Right cardiac atrium (tissue), 5 donors: ENCODE data around the gene STX16. TPM values are rescaled to one million over a fixed set of nuclear protein-coding genes. Genes with fewer than 3 reads are reported as not detected.

Experiments used
- ATAC-seq, 2 donors: fragments of 200-7000 bp; cut with Tn5 transposase; one replicate each; pipeline versions ENCODE4 v1.8.0 to v1.9.1; 2020; ENCODE audit warnings: moderate library complexity in 2 of 2, mild to moderate bottlenecking in 1 of 2
- DNase-seq, 3 donors: peaks; one replicate each; pipeline ENCODE4 v3.0.0-alpha.2; 2020
- H3K27ac ChIP-seq: one replicate; pipeline ENCODE4 v1.5.1; 2013; ENCODE audit warnings: mild to moderate bottlenecking, low read length, control low read depth, moderate library complexity
- H3K27me3 ChIP-seq: one replicate; pipeline ENCODE4 v1.6.1; 2013; ENCODE audit not compliant: control insufficient read depth, insufficient read depth
- H3K4me1 ChIP-seq: one replicate; pipeline ENCODE4 v1.6.1; 2013; ENCODE audit warnings: low read length; ENCODE audit not compliant: control insufficient read depth, insufficient read depth
- H3K4me3 ChIP-seq: one replicate; pipeline ENCODE4 v1.5.1; 2013; ENCODE audit warnings: low read length, control low read depth
- H3K9me3 ChIP-seq: one replicate; pipeline ENCODE4 v1.6.1; 2013; ENCODE audit warnings: low read length; ENCODE audit not compliant: control insufficient read depth
- WGBS: extraction: QIAGEN DNeasy Blood & Tissue Kit; methylation state at CpG from one replicate; pipeline ENCODE4 v1.1.7; 2013; 5-methylcytosine and 5-hydroxymethylcytosine counted together
- intact Hi-C, 4 donors: fragments of 100-400 bp; cut with DNase I; formaldehyde crosslinking; loops; one replicate each; pipeline versions ENCODE4 v1.11.0 to v1.14.0; 2022 to 2023
- polyA plus RNA-seq: library from polyadenylated mRNA; stranded (reverse); fragments of 200-250 nt; gene quantifications from one replicate; pipeline ENCODE4 v1.2.3, GENCODE V29; 2013
- total RNA-seq, 4 donors: library from RNA; stranded (reverse); fragmentation: NEBNext Ultra II Directional; extraction: Animal tissue kit (Norgen Biotek cat#: 25700); gene quantifications; one replicate each; pipeline ENCODE4 v1.2.1, GENCODE V29; 2021
- donor health status: healthy with polysubstance abuse.
- donor health status: DM: no; HTN: yes; CAD: no.
- donor health status: DM: no; HTN: no; CAD: no.
- donor health status: DM: no; HTN: yes; CAD: no; lungs with severe emphysema.
- donor health status: DM: yes; HTN: yes; CAD: no.

The STX16 gene
- total and polyA plus RNA-seq, 5 donors: 28.0 to 35.0 (median 33.0) TPM

- 84% methylated on average over 11 of the region's 11 CpGs for whole genome bisulfite sequencing
- ATAC-seq (no peak), DNase-seq (peak in 1 of 3 donors; percentile 32)
- H3K4me3 ChIP-seq: no peak overlapping the region
- H3K27me3 ChIP-seq: no peaks in the 10 kb centered on the region
- no peak overlapping the region for H3K27ac ChIP-seq
- intact Hi-C loops: no loop called here
- H3K9me3 ChIP-seq: no peaks in the 10 kb centered on the region
- no peaks in the 10 kb centered on the region for H3K4me1 ChIP-seq
Observed at GRCh38 chr20:58715391-58715800, 64.3 kb downstream of the STX16 start.

DNA sequence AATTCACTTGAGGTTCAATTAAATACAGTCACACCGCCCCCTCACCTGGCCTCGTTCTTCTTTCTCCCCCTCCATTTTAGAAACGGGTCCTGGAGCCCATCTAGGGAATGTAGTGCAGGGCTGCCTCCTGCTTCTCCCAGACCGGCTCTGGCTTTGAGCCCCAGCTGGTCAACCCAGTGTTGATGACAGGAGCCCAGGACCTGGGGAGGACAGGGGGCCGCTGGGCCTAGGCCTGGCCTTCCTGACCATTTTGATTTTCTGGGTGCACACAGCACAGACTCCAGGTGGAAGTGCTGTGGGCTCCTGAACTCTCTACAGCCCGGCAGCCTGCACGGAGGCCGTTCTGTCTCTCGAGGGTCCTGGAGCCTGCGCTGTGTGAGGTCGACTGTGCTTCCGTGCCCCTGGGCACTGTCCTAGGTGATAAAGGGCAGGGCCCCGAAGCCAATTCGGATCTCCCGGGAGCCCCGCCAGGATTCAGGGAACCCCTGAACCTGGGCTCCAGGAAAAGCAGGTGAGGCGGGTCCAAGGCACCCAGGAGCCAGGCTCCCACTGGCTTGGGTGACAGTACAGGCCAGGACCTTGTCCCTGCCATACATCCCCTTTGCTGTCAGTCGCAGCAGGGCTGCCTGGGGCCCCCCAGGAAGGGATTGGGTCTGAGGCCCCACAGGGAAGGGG is 64.9 kb downstream of the STX16 start:
- no peaks in the 10 kb centered on the region for H3K4me1 ChIP-seq
- ATAC-seq: no peak
- no peak overlapping the region for H3K4me3 ChIP-seq

GRCh38 chr20:58716476-58717277 is 65.6 kb downstream of the STX16 start:
- Histone ChIP-seq H3K9me3 (no peaks in the 10 kb centered on the region), H3K4me3 (no peak overlapping the region), H3K27ac (no peak overlapping the region), H3K4me1 (no peaks in the 10 kb centered on the region), H3K27me3 (no peaks in the 10 kb centered on the region)
- intact Hi-C loops: no loop called here
- WGBS: 71% methylated on average over 23 of the region's 23 CpGs
- DNase-seq: peak in 2 of 3 donors; percentile 16 to 37
- no peak for ATAC-seq

More for the DNA sequence above, 64.9 kb downstream of the STX16 start:
- WGBS: 90% methylated on average over 18 of the region's 18 CpGs
- no peaks in the 10 kb centered on the region for H3K27me3 ChIP-seq
- DNase-seq: peak in 2 of 3 donors; percentile 10 to 44
- no peaks in the 10 kb centered on the region for H3K9me3 ChIP-seq
- H3K27ac ChIP-seq: no peak overlapping the region
- intact Hi-C loops: no loop called here

DNA sequence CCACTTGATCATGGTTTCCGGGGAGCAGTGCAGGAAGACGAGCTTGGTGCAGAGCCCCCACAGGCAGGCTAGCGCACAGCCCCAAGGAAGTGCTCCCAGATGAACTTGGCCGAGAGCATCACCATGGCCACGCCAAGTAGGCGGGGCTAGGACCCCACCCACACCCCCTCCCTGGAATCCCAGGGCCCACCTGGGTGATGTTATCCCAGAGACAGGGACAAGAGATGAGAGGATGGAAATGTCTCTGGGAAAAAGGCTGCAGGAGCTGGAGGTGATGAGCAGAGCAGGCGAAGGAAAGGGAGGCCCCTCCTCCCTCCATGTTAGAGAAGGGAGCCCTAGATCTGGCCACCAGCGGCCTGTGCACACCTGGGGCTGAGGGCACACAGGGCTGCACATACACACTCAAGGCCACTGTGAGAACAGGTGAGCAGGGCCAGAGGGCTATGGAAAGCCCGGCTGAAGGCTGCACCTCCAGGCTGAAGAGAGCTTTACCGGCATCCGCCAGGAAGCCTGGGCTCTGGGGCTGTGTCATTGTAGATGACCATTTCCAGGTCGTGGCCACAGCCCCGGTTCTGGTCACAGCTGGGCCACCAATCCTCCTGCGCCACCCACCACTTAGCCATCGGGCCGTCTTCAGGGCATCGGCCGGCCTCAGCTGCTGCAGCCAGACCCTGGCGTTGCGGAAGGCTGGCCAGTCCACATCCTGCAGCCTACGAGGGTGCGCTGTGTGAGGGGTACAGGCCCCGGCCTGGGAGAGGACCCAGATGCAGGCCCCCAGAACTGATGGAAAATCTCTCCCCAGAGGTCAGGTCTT is 66.4 kb downstream of the STX16 start:
- ATAC-seq (no peak), DNase-seq (peak in 1 of 3 donors; percentile 6)
- H3K4me3 ChIP-seq: no peak overlapping the region
- H3K27ac ChIP-seq: no peak overlapping the region
- H3K27me3 ChIP-seq: no peaks in the 10 kb centered on the region
- no peaks in the 10 kb centered on the region for H3K4me1 ChIP-seq
- intact Hi-C loops: no loop called here
- 83% methylated on average over 23 of the region's 23 CpGs for WGBS
- no peaks in the 10 kb centered on the region for H3K9me3 ChIP-seq

DNA sequence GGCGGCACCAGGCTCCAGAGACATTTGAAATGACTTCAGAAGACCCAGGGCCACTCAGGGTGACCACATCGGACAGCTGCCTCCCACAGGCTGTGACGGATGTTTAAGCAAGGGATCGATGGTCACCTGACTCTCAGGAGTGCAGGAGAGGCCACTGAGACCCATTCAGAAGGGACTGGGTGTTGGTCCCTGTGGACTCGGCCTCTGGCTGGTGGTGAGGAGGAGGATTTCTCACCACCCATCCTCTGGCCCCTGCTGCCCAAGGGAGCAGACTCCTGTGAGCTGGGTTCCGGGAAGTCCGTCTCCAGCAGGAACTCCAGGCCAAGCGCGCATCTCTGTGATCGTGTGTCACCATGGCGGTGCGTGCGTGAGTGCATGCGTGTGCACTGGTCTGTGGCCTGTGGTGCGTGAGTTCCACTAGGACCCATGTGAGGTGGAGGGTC is 67.1 kb downstream of the STX16 start:
- Histone ChIP-seq H3K4me1 (no peaks in the 10 kb centered on the region), H3K4me3 (no peak overlapping the region), H3K27ac (no peak overlapping the region), H3K9me3 (no peaks in the 10 kb centered on the region), H3K27me3 (no peaks in the 10 kb centered on the region)
- intact Hi-C loops: no loop called here
- 92% methylated on average over 15 of the region's 15 CpGs for WGBS
- ATAC-seq (no peak), DNase-seq (peak in 1 of 3 donors; percentile 7)

- no peak for ATAC-seq
- no peaks in the 10 kb centered on the region for H3K4me1 ChIP-seq
- no peak overlapping the region for H3K27ac ChIP-seq
- 83% methylated on average over 10 of the region's 10 CpGs for WGBS
- H3K9me3 ChIP-seq: no peaks in the 10 kb centered on the region
- intact Hi-C loops: no loop called here
- no peak overlapping the region for H3K4me3 ChIP-seq
- no peaks in the 10 kb centered on the region for H3K27me3 ChIP-seq
- peak in 2 of 3 donors; percentile 7 to 34 for DNase-seq
Observed at GRCh38 chr20:58718729-58719128, 67.6 kb downstream of the STX16 start.

DNA sequence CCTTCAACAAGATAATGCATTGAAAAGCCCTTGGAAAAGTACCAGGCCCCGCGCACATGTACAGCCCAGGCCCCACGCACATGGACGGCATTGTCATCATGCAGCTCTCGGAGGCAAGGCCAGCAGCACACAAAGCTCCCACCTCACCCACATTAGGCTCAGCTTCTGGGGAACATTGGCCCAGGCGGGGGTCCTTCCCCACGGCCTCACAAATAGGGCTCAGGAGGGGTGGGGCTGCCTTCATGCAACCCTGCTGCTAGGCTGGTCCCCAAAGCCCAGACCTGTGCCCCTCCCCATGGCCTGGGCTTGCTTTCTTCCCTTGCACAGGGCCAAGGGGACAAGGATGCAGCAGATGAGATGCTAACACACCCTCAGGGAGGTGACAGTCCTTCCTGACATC is 68.2 kb downstream of the STX16 start:
- H3K4me1 ChIP-seq: no peaks in the 10 kb centered on the region
- no peaks in the 10 kb centered on the region for H3K9me3 ChIP-seq
- no peak for ATAC-seq
- intact Hi-C loops: no loop called here
- H3K4me3 ChIP-seq: no peak overlapping the region
- DNase-seq: peak in 2 of 3 donors; percentile 6 to 34
- no peaks in the 10 kb centered on the region for H3K27me3 ChIP-seq
- WGBS: 54% methylated on average over 7 of the region's 7 CpGs
- H3K27ac ChIP-seq: no peak overlapping the region

GRCh38 chr20:58719971-58720371 is 68.9 kb downstream of the STX16 start:
- intact Hi-C loops: loop anchor here in 1 of 4 donors (10.0 kb wide), 1 partner anchor 65 kb away; no protein-coding TSS in a partner anchor
- 34% methylated on average over 6 of the region's 6 CpGs for WGBS

GRCh38 chr20:58720890-58721289 is 69.8 kb downstream of the STX16 start:
- Histone ChIP-seq H3K4me1 (no peaks in the 10 kb centered on the region), H3K27ac (no peak overlapping the region), H3K9me3 (no peaks in the 10 kb centered on the region), H3K4me3 (no peak overlapping the region), H3K27me3 (no peaks in the 10 kb centered on the region)
- intact Hi-C loops: loop anchor here in 1 of 4 donors (10.0 kb wide), 1 partner anchor 64 kb away; no protein-coding TSS in a partner anchor
- DNase-seq (no peak), ATAC-seq (no peak)
- WGBS: 94% methylated on average over 14 of the region's 14 CpGs

More at GRCh38 chr20:58719971-58720371, 68.9 kb downstream of the STX16 start:
- no peak for ATAC-seq
- peak in 1 of 3 donors; percentile 6 for DNase-seq
- Histone ChIP-seq H3K4me1 (no peaks in the 10 kb centered on the region), H3K4me3 (no peak overlapping the region), H3K27ac (no peak overlapping the region), H3K9me3 (no peaks in the 10 kb centered on the region), H3K27me3 (no peaks in the 10 kb centered on the region)

DNA sequence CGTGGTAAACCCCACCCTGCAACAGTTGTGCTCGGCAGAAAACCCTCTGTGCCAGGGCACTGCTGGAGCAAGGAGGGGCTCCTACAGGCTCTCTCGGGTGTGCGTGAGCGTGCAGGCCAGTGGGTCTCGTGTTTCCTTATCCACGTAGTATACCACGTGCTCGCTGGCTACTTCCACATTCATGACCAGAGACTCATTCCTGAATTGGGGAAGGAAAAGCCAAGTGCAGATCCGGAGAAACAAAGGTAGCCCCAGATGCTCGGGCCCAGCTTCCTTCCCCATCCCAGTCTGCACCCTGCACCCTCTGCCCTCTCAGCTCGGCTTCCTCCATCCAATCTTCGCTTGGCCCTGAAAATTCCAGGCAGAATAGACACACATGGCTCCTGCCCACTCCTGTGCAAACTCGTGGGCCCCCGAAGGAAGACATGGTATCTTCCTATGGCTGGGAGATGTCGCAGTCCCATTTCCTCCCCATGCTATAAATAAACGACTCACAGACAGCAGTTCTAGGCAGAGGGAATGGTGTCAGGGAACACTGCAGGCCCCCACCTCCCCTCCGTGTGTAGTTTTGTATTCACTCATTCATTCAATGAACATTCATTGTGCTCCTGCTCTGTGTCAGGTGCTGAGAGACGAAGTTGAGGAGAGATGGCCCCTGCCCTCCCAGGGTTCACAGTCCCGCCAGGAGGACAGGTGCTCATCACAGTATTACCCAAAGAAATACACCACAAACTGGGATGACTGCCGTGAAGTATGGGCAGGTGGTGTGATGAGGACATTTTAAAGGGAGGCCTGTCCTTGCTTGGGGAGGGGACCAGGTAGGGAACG is 71.1 kb downstream of the STX16 start:
- 50% methylated on average over 22 of the region's 22 CpGs for WGBS
- no peak overlapping the region for H3K27ac ChIP-seq
- H3K27me3 ChIP-seq: no peaks in the 10 kb centered on the region
- intact Hi-C loops: loop anchor here in 1 of 4 donors (10.0 kb wide), 1 partner anchor 63 kb away; no protein-coding TSS in a partner anchor
- H3K9me3 ChIP-seq: no peaks in the 10 kb centered on the region
- ATAC-seq (peak in 1 of 2 donors; percentile 35), DNase-seq (peak in 2 of 3 donors; percentile 18 to 56)
- no peaks in the 10 kb centered on the region for H3K4me1 ChIP-seq
- no peak overlapping the region for H3K4me3 ChIP-seq
